ENCODE results near the gene RBM19. TPM values are rescaled to one million over a fixed set of nuclear protein-coding genes. Genes with fewer than 3 reads are reported as not detected.

The RBM19 gene
- total RNA-seq, 2 donors from 2014 or later, result 38.6 to 43.1 TPM

GRCh38 chr12:113850309-113851056, 115.6 kb downstream of the RBM19 start:
- Mint-ChIP-seq H3K36me3 (ENCODE audit: low read depth) (peaks cover 5% of the 10 kb centered on the region), H3K9me3 (no peaks in the 10 kb centered on the region), H3K27ac (no peak overlapping the region), H3K27me3 (ENCODE audit: insufficient read depth) (no peaks in the 10 kb centered on the region), H3K4me3 (no peak overlapping the region), H3K4me1 (peaks cover 27% of the 10 kb centered on the region)
- H3K4me3 ChIP-seq (ENCODE audit: low read length), result no peak overlapping the region
- H3K27me3 ChIP-seq (ENCODE audit: control insufficient read depth, insufficient read depth, low read length, poor library complexity, severe bottlenecking), result no peaks in the 10 kb centered on the region
- H3K9me3 ChIP-seq (ENCODE audit: control insufficient read depth, low read length), result no peaks in the 10 kb centered on the region
- no peak for DNase-seq
- no peak overlapping the region for H3K27ac ChIP-seq (ENCODE audit: low read depth, low read length)
- no peak overlapping the region for H3K9ac ChIP-seq (ENCODE audit: extremely low read depth, low read length, poor library complexity, severe bottlenecking)
- TF ChIP-seq CTCF (conservative IDR thresholded peaks at IDR 0.05), result no peak
- H3K36me3 ChIP-seq (ENCODE audit: control insufficient read depth, insufficient read depth, low read length), result no peaks in the 10 kb centered on the region
- 92 to 93% methylated on average over 3 to 8 of the region's 8 CpGs for WGBS, 2 experiments (ENCODE audit: insufficient coverage in 1 of 2, insufficient read length in 1 of 2)
- H3K4me1 ChIP-seq (ENCODE audit: control insufficient read depth, insufficient read depth, low read length), result peaks cover 13% of the 10 kb centered on the region

- Mint-ChIP-seq H3K27ac (no peak overlapping the region), H3K36me3 (ENCODE audit: low read depth) (peaks cover 14% of the 10 kb centered on the region), H3K4me3 (no peak overlapping the region), H3K4me1 (peaks cover 8% of the 10 kb centered on the region), H3K9me3 (no peaks in the 10 kb centered on the region), H3K27me3 (ENCODE audit: insufficient read depth) (no peaks in the 10 kb centered on the region)
- H3K27ac ChIP-seq (ENCODE audit: low read depth, low read length), result no peak overlapping the region
- no peak for TF ChIP-seq CTCF (conservative IDR thresholded peaks at IDR 0.05)
- no peak overlapping the region for H3K9ac ChIP-seq (ENCODE audit: extremely low read depth, low read length, poor library complexity, severe bottlenecking)
- peaks cover 6% of the 10 kb centered on the region for H3K4me1 ChIP-seq (ENCODE audit: control insufficient read depth, insufficient read depth, low read length)
- no peak overlapping the region for H3K4me3 ChIP-seq (ENCODE audit: low read length)
- no peaks in the 10 kb centered on the region for H3K9me3 ChIP-seq (ENCODE audit: control insufficient read depth, low read length)
- no peaks in the 10 kb centered on the region for H3K27me3 ChIP-seq (ENCODE audit: control insufficient read depth, insufficient read depth, low read length, poor library complexity, severe bottlenecking)
- DNase-seq, result no peak
- peaks cover 4% of the 10 kb centered on the region for H3K36me3 ChIP-seq (ENCODE audit: control insufficient read depth, insufficient read depth, low read length)
- WGBS, 2 experiments (ENCODE audit: insufficient coverage in 1 of 2, insufficient read length in 1 of 2), result 90 to 100% methylated on average over 1 to 3 of the region's 3 CpGs
Observed at GRCh38 chr12:113847856-113848255, 118.3 kb downstream of the RBM19 start.

GRCh38 chr12:113846883-113847755, 119.0 kb downstream of the RBM19 start:
- H3K4me3 Mint-ChIP-seq, result no peak overlapping the region
- no peak for TF ChIP-seq CTCF (conservative IDR thresholded peaks at IDR 0.05)
- H3K36me3 Mint-ChIP-seq (ENCODE audit: low read depth), result peaks cover 20% of the 10 kb centered on the region
- Histone ChIP-seq H3K36me3 (ENCODE audit: control insufficient read depth, insufficient read depth, low read length) (peaks cover 4% of the 10 kb centered on the region), H3K9me3 (ENCODE audit: control insufficient read depth, low read length) (no peaks in the 10 kb centered on the region), H3K27ac (ENCODE audit: low read depth, low read length) (no peak overlapping the region), H3K9ac (ENCODE audit: extremely low read depth, low read length, poor library complexity, severe bottlenecking) (no peak overlapping the region), H3K27me3 (ENCODE audit: control insufficient read depth, insufficient read depth, low read length, poor library complexity, severe bottlenecking) (no peaks in the 10 kb centered on the region), H3K4me1 (ENCODE audit: control insufficient read depth, insufficient read depth, low read length) (peaks cover 4% of the 10 kb centered on the region), H3K4me3 (ENCODE audit: low read length) (no peak overlapping the region)
- H3K27me3 Mint-ChIP-seq (ENCODE audit: insufficient read depth), result no peaks in the 10 kb centered on the region
- peaks cover 2% of the 10 kb centered on the region for H3K4me1 Mint-ChIP-seq
- 92 to 94% methylated on average over 9 to 18 of the region's 18 CpGs for WGBS, 2 experiments (ENCODE audit: insufficient coverage in 1 of 2, insufficient read length in 1 of 2)
- no peak overlapping the region for H3K27ac Mint-ChIP-seq
- no peak for DNase-seq
- no peaks in the 10 kb centered on the region for H3K9me3 Mint-ChIP-seq
